ENCODE results near the gene ATG5. TPM values are rescaled to one million over a fixed set of nuclear protein-coding genes. Genes with fewer than 3 reads are reported as not detected.

Gene ATG5
- polyA plus RNA-seq, 1 donor from 2014 or later = 45.5 TPM

GRCh38 chr6:106182455-106182854 lies 143.1 kb downstream of the ATG5 start:
- Histone ChIP-seq H3K4me3 (ENCODE audit: low read length) (no peak overlapping the region), H3K9me2 (ENCODE audit: insufficient read depth, low read length) (no peaks in the 10 kb centered on the region), H2AFZ (ENCODE audit: low read depth, low read length) (no peak overlapping the region), H3K27ac (ENCODE audit: low read length) (no peak overlapping the region), H4K20me1 (ENCODE audit: insufficient read depth) (no peaks in the 10 kb centered on the region), H3F3A (ENCODE audit: insufficient read depth, low read length, poor library complexity, severe bottlenecking) (no peaks in the 10 kb centered on the region), H3K4me2 (ENCODE audit: low read length) (no peak overlapping the region), H3K79me2 (replicated peaks; ENCODE audit: insufficient read depth, low read length) (no peaks in the 10 kb centered on the region), H3K9ac (ENCODE audit: low read length) (no peak overlapping the region), H3K9me3 (ENCODE audit: low read length) (no peaks in the 10 kb centered on the region), H3K27me3 (ENCODE audit: insufficient read depth, low read depth, low read length) (no peaks in the 10 kb centered on the region), H3K36me3 (ENCODE audit: insufficient read depth, low read length) (no peaks in the 10 kb centered on the region)
- no peak for TF ChIP-seq EP300 (conservative IDR thresholded peaks at IDR 0.05; ENCODE audit: poor library complexity, severe bottlenecking)
- no peak for TF ChIP-seq TAF1 (IDR thresholded peaks at IDR 0.05; ENCODE audit: low read depth)
- TF ChIP-seq EZH2 (IDR thresholded peaks at IDR 0.05; ENCODE audit: borderline replicate concordance, insufficient read depth, low read length, poor library complexity, severe bottlenecking) = no peak
- no peak for TF ChIP-seq RAD21 (conservative IDR thresholded peaks at IDR 0.05)
- no peak for TF ChIP-seq MXI1 (conservative IDR thresholded peaks at IDR 0.05; ENCODE audit: poor library complexity, severe bottlenecking)
- TF ChIP-seq POLR2AphosphoS5 (IDR thresholded peaks at IDR 0.05) = no peak
- no peak for TF ChIP-seq SMC3 (conservative IDR thresholded peaks at IDR 0.05; ENCODE audit: poor library complexity)
- no peak for TF ChIP-seq REST (IDR thresholded peaks at IDR 0.05; ENCODE audit: borderline replicate concordance)
- no peak for TF ChIP-seq CTCF (IDR thresholded peaks at IDR 0.05; ENCODE audit: poor library complexity, severe bottlenecking)

GRCh38 chr6:106181664-106182418 lies 143.7 kb downstream of the ATG5 start:
- Histone ChIP-seq H3F3A (ENCODE audit: insufficient read depth, low read length, poor library complexity, severe bottlenecking) (no peaks in the 10 kb centered on the region), H3K9ac (ENCODE audit: low read length) (no peak overlapping the region), H3K27me3 (ENCODE audit: insufficient read depth, low read depth, low read length) (no peaks in the 10 kb centered on the region), H3K9me3 (ENCODE audit: low read length) (no peaks in the 10 kb centered on the region), H2AFZ (ENCODE audit: low read depth, low read length) (no peak overlapping the region), H3K36me3 (ENCODE audit: insufficient read depth, low read length) (no peaks in the 10 kb centered on the region), H3K4me2 (ENCODE audit: low read length) (no peak overlapping the region), H3K4me3 (ENCODE audit: low read length) (no peak overlapping the region), H3K9me2 (ENCODE audit: insufficient read depth, low read length) (no peaks in the 10 kb centered on the region), H3K27ac (ENCODE audit: low read length) (no peak overlapping the region), H3K79me2 (replicated peaks; ENCODE audit: insufficient read depth, low read length) (no peaks in the 10 kb centered on the region), H4K20me1 (ENCODE audit: insufficient read depth) (no peaks in the 10 kb centered on the region)
- TF ChIP-seq POLR2AphosphoS5 (IDR thresholded peaks at IDR 0.05) (no peak), SMC3 (conservative IDR thresholded peaks at IDR 0.05; ENCODE audit: poor library complexity) (no peak), REST (IDR thresholded peaks at IDR 0.05; ENCODE audit: borderline replicate concordance) (no peak), RAD21 (conservative IDR thresholded peaks at IDR 0.05) (no peak), CTCF (IDR thresholded peaks at IDR 0.05; ENCODE audit: poor library complexity, severe bottlenecking) (no peak), TAF1 (IDR thresholded peaks at IDR 0.05; ENCODE audit: low read depth) (no peak), MXI1 (conservative IDR thresholded peaks at IDR 0.05; ENCODE audit: poor library complexity, severe bottlenecking) (no peak), EZH2 (IDR thresholded peaks at IDR 0.05; ENCODE audit: borderline replicate concordance, insufficient read depth, low read length, poor library complexity, severe bottlenecking) (no peak), EP300 (conservative IDR thresholded peaks at IDR 0.05; ENCODE audit: poor library complexity, severe bottlenecking) (no peak)

Measured in neural cell (in vitro differentiated cells).